Karpas-422 (cell line): Measurements from ENCODE around the gene CACNB3. TPM values are rescaled to one million over a fixed set of nuclear protein-coding genes. Genes with fewer than 3 reads are reported as not detected.

ENCODE experiments used
- DNase-seq: peaks from one replicate; pipeline ENCODE4 v3.0.0-alpha.2; 2015
- H2AFZ ChIP-seq: fragments of 200-600 bp; sonication (generic); 2 replicates; pipeline ENCODE4 v1.6.1; 2014; ENCODE audit warnings: antibody characterized with exemption, low read length, mixed read lengths
- H3K27ac ChIP-seq: fragments of 200-600 bp; sonication (generic); 2 replicates; pipeline ENCODE4 v1.5.1; 2014; ENCODE audit warnings: mild to moderate bottlenecking, low read length, moderate library complexity
- H3K27me3 ChIP-seq: fragments of 200-600 bp; sonication (generic); 2 replicates; pipeline ENCODE4 v1.6.1; 2014; ENCODE audit warnings: low read length, mixed read lengths
- H3K36me3 ChIP-seq: fragments of 200-600 bp; sonication (generic); 2 replicates; pipeline ENCODE4 v1.6.1; 2014; ENCODE audit warnings: low read length, mixed read lengths; ENCODE audit not compliant: insufficient read depth
- H3K4me1 ChIP-seq: fragments of 200-600 bp; sonication (generic); 2 replicates; pipeline ENCODE4 v1.6.1; 2014; ENCODE audit warnings: mild to moderate bottlenecking, low read length, mixed read lengths
- H3K4me2 ChIP-seq: fragments of 200-600 bp; sonication (generic); 2 replicates; pipeline ENCODE4 v1.6.1; 2014; ENCODE audit warnings: low read length, low read depth, mild to moderate bottlenecking; ENCODE audit not compliant: poor library complexity, severe bottlenecking
- H3K4me3 ChIP-seq: fragments of 200-600 bp; sonication (generic); 2 replicates; pipeline ENCODE4 v1.5.1; 2014; ENCODE audit warnings: mild to moderate bottlenecking, antibody characterized with exemption, low read length, mixed read lengths
- H3K79me2 ChIP-seq: fragments of 200-600 bp; sonication (generic); 2 replicates; pipeline ENCODE4 v1.6.1; 2014; ENCODE audit warnings: mild to moderate bottlenecking, low read length, mixed read lengths
- H3K9ac ChIP-seq: fragments of 200-600 bp; sonication (generic); 2 replicates; pipeline ENCODE4 v1.6.0; 2014; ENCODE audit warnings: low read length
- H3K9me2 ChIP-seq: fragments of 200-600 bp; sonication (generic), shearing (Covaris generic); replicated peaks from 2 replicates; pipeline ENCODE4 v1.6.0; 2014; ENCODE audit warnings: mild to moderate bottlenecking, low read length, moderate library complexity; ENCODE audit not compliant: insufficient read depth
- H3K9me3 ChIP-seq: fragments of 300-700, 200-600 bp; sonication (generic); 2 replicates; pipeline ENCODE4 v1.6.1; 2014; ENCODE audit warnings: low read length, mixed read lengths
- H4K20me1 ChIP-seq: fragments of 200-600 bp; sonication (generic); 2 replicates; pipeline ENCODE4 v1.6.1; 2014; ENCODE audit warnings: mild to moderate bottlenecking, antibody characterized with exemption, low read length, low read depth; ENCODE audit not compliant: insufficient read depth
- total RNA-seq: library from RNA; depleted of rRNA; stranded (reverse); fragments of >200 nt; shearing (Covaris generic); gene quantifications from 2 replicates; pipeline ENCODE4 v1.2.3, GENCODE V29; 2014; ENCODE audit warnings: low replicate concordance; rRNA removed

Gene CACNB3
- total RNA-seq = 3.1 and 6.7 TPM in 2 replicates

- no peaks in the 10 kb centered on the region for H3K79me2 ChIP-seq
- peak within 1 kb of the TSS; percentile 88 for H3K4me2 ChIP-seq
- peak; percentile 85 for DNase-seq
- 0 out of 2 replicates have a peak, but pooled peaks cover 7% of the 10 kb centered on the region for H3K27me3 ChIP-seq
- H3K9me2 ChIP-seq = no peaks in the 10 kb centered on the region
- H3K4me1 ChIP-seq = peaks cover 39% of the 10 kb centered on the region
- H3K36me3 ChIP-seq = no peaks in the 10 kb centered on the region
- H4K20me1 ChIP-seq = 0 out of 2 replicates have a peak, but pooled peaks cover 6% of the 10 kb centered on the region
- no peak within 1 kb of the TSS for H3K27ac ChIP-seq
- H3K9me3 ChIP-seq = no peaks in the 10 kb centered on the region
- peak within 1 kb of the TSS; percentile 76 for H3K4me3 ChIP-seq
- peak within 1 kb of the TSS; percentile 72 for H3K9ac ChIP-seq
- peak within 1 kb of the TSS; percentile 81; the same call in 1 of the 2 replicates for H2AFZ ChIP-seq
Observed at GRCh38 chr12:48817873-48818830, at the start of gene CACNB3. Gene CACNB3 (plus strand): TSS chr12:48818496. CDS start chr12:48818930, 434 bp downstream.

GRCh38 chr12:48768736-48769135 lies 49.6 kb upstream of the CACNB3 start:
- H3K9me2 ChIP-seq = no peaks in the 10 kb centered on the region
- H3K36me3 ChIP-seq = no peaks in the 10 kb centered on the region
- no peak overlapping the region for H2AFZ ChIP-seq
- no peaks in the 10 kb centered on the region for H3K9me3 ChIP-seq
- H3K79me2 ChIP-seq = no peaks in the 10 kb centered on the region
- no peak overlapping the region for H3K27ac ChIP-seq
- no peaks in the 10 kb centered on the region for H3K4me1 ChIP-seq
- no peaks in the 10 kb centered on the region for H3K27me3 ChIP-seq
- no peaks in the 10 kb centered on the region for H4K20me1 ChIP-seq
- no peak for DNase-seq
- H3K4me2 ChIP-seq = no peak overlapping the region
- no peak overlapping the region for H3K9ac ChIP-seq
- no peak overlapping the region for H3K4me3 ChIP-seq

GRCh38 chr12:48770756-48771155 lies 47.5 kb upstream of the CACNB3 start:
- Histone ChIP-seq H3K36me3 (no peaks in the 10 kb centered on the region), H3K9me2 (no peaks in the 10 kb centered on the region), H3K9me3 (no peaks in the 10 kb centered on the region), H3K9ac (no peak overlapping the region), H3K4me1 (no peaks in the 10 kb centered on the region), H3K4me2 (no peak overlapping the region), H3K27ac (no peak overlapping the region), H4K20me1 (no peaks in the 10 kb centered on the region), H3K4me3 (no peak overlapping the region), H3K79me2 (no peaks in the 10 kb centered on the region), H2AFZ (no peak overlapping the region), H3K27me3 (no peaks in the 10 kb centered on the region)
- DNase-seq = no peak

GRCh38 chr12:48771588-48772112 lies 46.6 kb upstream of the CACNB3 start:
- Histone ChIP-seq H3K9me3 (no peaks in the 10 kb centered on the region), H2AFZ (no peak overlapping the region), H3K79me2 (no peaks in the 10 kb centered on the region), H3K27ac (no peak overlapping the region), H3K36me3 (no peaks in the 10 kb centered on the region), H3K4me2 (no peak overlapping the region), H3K4me3 (no peak overlapping the region), H4K20me1 (no peaks in the 10 kb centered on the region), H3K4me1 (no peaks in the 10 kb centered on the region), H3K9ac (no peak overlapping the region), H3K9me2 (no peaks in the 10 kb centered on the region), H3K27me3 (no peaks in the 10 kb centered on the region)
- DNase-seq = no peak

GRCh38 chr12:48773686-48774085 lies 44.6 kb upstream of the CACNB3 start:
- no peaks in the 10 kb centered on the region for H3K9me3 ChIP-seq
- H3K4me3 ChIP-seq = no peak overlapping the region
- no peak overlapping the region for H3K27ac ChIP-seq
- H3K4me2 ChIP-seq = no peak overlapping the region
- no peak for DNase-seq
- H2AFZ ChIP-seq = no peak overlapping the region
- no peaks in the 10 kb centered on the region for H3K9me2 ChIP-seq
- H3K79me2 ChIP-seq = no peaks in the 10 kb centered on the region
- no peaks in the 10 kb centered on the region for H3K27me3 ChIP-seq
- no peaks in the 10 kb centered on the region for H3K4me1 ChIP-seq
- no peaks in the 10 kb centered on the region for H4K20me1 ChIP-seq
- H3K36me3 ChIP-seq = no peaks in the 10 kb centered on the region
- H3K9ac ChIP-seq = no peak overlapping the region

GRCh38 chr12:48774516-48774915 lies 43.8 kb upstream of the CACNB3 start:
- H3K9me3 ChIP-seq = no peaks in the 10 kb centered on the region
- H3K27me3 ChIP-seq = no peaks in the 10 kb centered on the region
- no peak for DNase-seq
- H3K9ac ChIP-seq = no peak overlapping the region
- no peak overlapping the region for H3K4me2 ChIP-seq
- H3K79me2 ChIP-seq = no peaks in the 10 kb centered on the region
- no peak overlapping the region for H2AFZ ChIP-seq
- no peaks in the 10 kb centered on the region for H3K4me1 ChIP-seq
- no peaks in the 10 kb centered on the region for H3K36me3 ChIP-seq
- no peak overlapping the region for H3K4me3 ChIP-seq
- H3K27ac ChIP-seq = no peak overlapping the region
- H3K9me2 ChIP-seq = no peaks in the 10 kb centered on the region
- no peaks in the 10 kb centered on the region for H4K20me1 ChIP-seq

GRCh38 chr12:48775299-48775698 lies 43.0 kb upstream of the CACNB3 start:
- Histone ChIP-seq H3K4me1 (no peaks in the 10 kb centered on the region), H3K9me3 (no peaks in the 10 kb centered on the region), H4K20me1 (no peaks in the 10 kb centered on the region), H3K27me3 (no peaks in the 10 kb centered on the region), H3K4me3 (no peak overlapping the region), H3K9me2 (no peaks in the 10 kb centered on the region), H3K36me3 (no peaks in the 10 kb centered on the region), H3K4me2 (no peak overlapping the region), H2AFZ (no peak overlapping the region), H3K79me2 (no peaks in the 10 kb centered on the region), H3K27ac (no peak overlapping the region), H3K9ac (no peak overlapping the region)
- no peak for DNase-seq

GRCh38 chr12:48775991-48776649 lies 42.2 kb upstream of the CACNB3 start:
- no peak overlapping the region for H3K4me2 ChIP-seq
- no peaks in the 10 kb centered on the region for H3K79me2 ChIP-seq
- no peaks in the 10 kb centered on the region for H3K36me3 ChIP-seq
- no peaks in the 10 kb centered on the region for H4K20me1 ChIP-seq
- no peak for DNase-seq
- H3K9ac ChIP-seq = no peak overlapping the region
- no peak overlapping the region for H3K27ac ChIP-seq
- no peaks in the 10 kb centered on the region for H3K9me2 ChIP-seq
- no peak overlapping the region for H3K4me3 ChIP-seq
- H3K4me1 ChIP-seq = no peaks in the 10 kb centered on the region
- no peaks in the 10 kb centered on the region for H3K27me3 ChIP-seq
- no peak overlapping the region for H2AFZ ChIP-seq
- no peaks in the 10 kb centered on the region for H3K9me3 ChIP-seq
